CD8-positive, alpha-beta memory T cell (primary cell): ENCODE data around the gene SH3BP1. TPM values are rescaled to one million over a fixed set of nuclear protein-coding genes. Genes with fewer than 3 reads are reported as not detected.
A peak's percentile ranks its signal among the peaks of the same experiment; 100 is the strongest.
"Not testable (repeated sequence)": the region's sequence is repeated elsewhere in the genome, so short reads cannot be mapped to it uniquely, and the experiment has no call there.

Source experiments
- CTCF ChIA-PET: fragments of 350-600 bp; sonication (Branson Sonifier 250); formaldehyde crosslinking; loops from one replicate; lab custom pipeline; 2021; ENCODE audit warnings: antibody characterized with exemption; lab: Charles Lee
- POLR2A ChIA-PET: fragments of 350-600 bp; sonication (Branson Sonifier 250); formaldehyde crosslinking; loops from one replicate; lab custom pipeline; 2021; ENCODE audit warnings: antibody characterized with exemption; lab: Charles Lee
- DNase-seq, 5 donors: peaks; one replicate each; pipeline versions ENCODE4 v3.0.0 to v3.0.0-alpha.2; 2020 to 2022; ENCODE audit warnings: mixed read lengths in 1 of 5
- H3K27ac ChIP-seq: one replicate; pipeline ENCODE4 v1.7.0; 2013; ENCODE audit warnings: low read depth, mild to moderate bottlenecking, low read length, moderate library complexity
- H3K27me3 ChIP-seq: 2 replicates; pipeline ENCODE4 v1.7.0; 2013; ENCODE audit warnings: low read length, mild to moderate bottlenecking; ENCODE audit not compliant: insufficient read depth, poor library complexity, severe bottlenecking
- H3K36me3 ChIP-seq: 2 replicates; pipeline ENCODE4 v1.7.0; 2013; ENCODE audit warnings: mild to moderate bottlenecking, low read length, moderate library complexity; ENCODE audit not compliant: insufficient read depth
- H3K4me1 ChIP-seq: 2 replicates; pipeline ENCODE4 v1.7.0; 2013; ENCODE audit warnings: mild to moderate bottlenecking, low read length, moderate library complexity; ENCODE audit not compliant: insufficient read depth
- H3K4me3 ChIP-seq: 2 replicates; pipeline ENCODE4 v1.7.0; 2013; ENCODE audit warnings: mild to moderate bottlenecking, low read length
- H3K9me3 ChIP-seq: 2 replicates; pipeline ENCODE4 v1.7.0; 2013; ENCODE audit warnings: mild to moderate bottlenecking, low read length
- H3K27ac Mint-ChIP-seq, 8 donors: one replicate each; pipeline ENCODE4 v1.8.0; 2020 to 2021; ENCODE audit warnings: mixed read lengths in 8 of 8, mild to moderate bottlenecking in 6 of 8, inconsistent platforms in 3 of 8, moderate library complexity in 3 of 8
- H3K27me3 Mint-ChIP-seq, 2 donors: one replicate each; pipeline ENCODE4 v1.8.0; 2020 to 2021; ENCODE audit warnings: mixed read lengths in 2 of 2, mild to moderate bottlenecking in 1 of 2, moderate library complexity in 1 of 2
- H3K36me3 Mint-ChIP-seq, 3 donors: one replicate each; pipeline ENCODE4 v1.8.0; 2020 to 2021; ENCODE audit warnings: mixed read lengths in 3 of 3, inconsistent platforms in 1 of 3, mild to moderate bottlenecking in 1 of 3
- H3K4me1 Mint-ChIP-seq, 3 donors: one replicate each; pipeline ENCODE4 v1.8.0; 2020 to 2021; ENCODE audit warnings: mixed read lengths in 3 of 3, inconsistent platforms in 1 of 3, mild to moderate bottlenecking in 1 of 3
- H3K4me3 Mint-ChIP-seq, 7 donors: one replicate each; pipeline ENCODE4 v1.8.0; 2020 to 2021; ENCODE audit warnings: mixed read lengths in 7 of 7, mild to moderate bottlenecking in 6 of 7, moderate library complexity in 4 of 7, inconsistent platforms in 2 of 7
- H3K9me3 Mint-ChIP-seq, 5 donors: one replicate each; pipeline ENCODE4 v1.8.0; 2020 to 2022; ENCODE audit warnings: mixed read lengths in 5 of 5, mild to moderate bottlenecking in 3 of 5, moderate library complexity in 2 of 5, inconsistent platforms in 1 of 5
- polyA plus RNA-seq: library from polyadenylated mRNA; unstranded; fragments of 300-500 nt; fragmentation: Illumina TruSeq; gene quantifications from one replicate; pipeline ENCODE4 v1.2.3, GENCODE V29; 2021
- total RNA-seq, 2 experiments: library from RNA; stranded (reverse); gene quantifications; one replicate each; pipeline ENCODE4 v1.2.3, GENCODE V29; 2021

The SH3BP1 gene
- total and polyA plus RNA-seq, 3 experiments from 2014 or later = 32.3 to 94.6 (median 93.1) TPM

- peak overlapping the region; percentile 89 to 98 (median 94) for H3K4me3 Mint-ChIP-seq
- H3K36me3 Mint-ChIP-seq = peaks cover 0 to 24% (median 0%) of the 10 kb centered on the region in 3 donors
- H3K4me1 Mint-ChIP-seq = peaks cover 42 to 60% (median 43%) of the 10 kb centered on the region in 3 donors
- peak overlapping the region; percentile 76 for H3K4me3 ChIP-seq
- no peaks in the 10 kb centered on the region for H3K27me3 ChIP-seq
- peak overlapping the region; percentile 88 to 96 (median 94) for H3K27ac Mint-ChIP-seq
- H3K9me3 Mint-ChIP-seq = no peaks in the 10 kb centered on the region
- no peaks in the 10 kb centered on the region for H3K9me3 ChIP-seq
- no peaks in the 10 kb centered on the region for H3K36me3 ChIP-seq
- H3K4me1 ChIP-seq = peaks cover 59% of the 10 kb centered on the region
- H3K27ac ChIP-seq = peak overlapping the region; percentile 86
- ChIA-PET POLR2A (interaction anchor here (0.6 to 2.7 kb wide), 13 partner anchors 11 to 124 kb away, joined by 3 to 19 read pairs (median 6); partner anchors contain the start of genes NOL12 and PDXP), CTCF (interaction anchor here (0.6 to 9.6 kb wide), 9 partner anchors 19 to 1528 kb away, joined by 3 to 70 read pairs (median 27); partner anchors contain the start of genes LGALS1, NOL12, PDXP and SH3BP1)
- DNase-seq = no peak
- H3K27me3 Mint-ChIP-seq = no peaks in the 10 kb centered on the region
Measured at GRCh38 chr22:37609240-37610152, 30.0 kb upstream of the SH3BP1 start.

- Mint-ChIP-seq H3K4me1 (peaks cover 37 to 55% (median 37%) of the 10 kb centered on the region in 3 donors), H3K27ac (peak overlapping the region in 6 of 8 donors; percentile 35 to 96 (median 92)), H3K4me3 (peak overlapping the region; percentile 45 to 98 (median 94)), H3K36me3 (peaks cover 0 to 29% (median 0%) of the 10 kb centered on the region in 3 donors)
- Histone ChIP-seq H3K4me1 (peaks cover 53% of the 10 kb centered on the region), H3K4me3 (peak overlapping the region; percentile 76), H3K27ac (peak overlapping the region; percentile 86)
- CTCF ChIA-PET = interaction anchor here (0.6 to 9.6 kb wide), 4 partner anchors 19 to 1528 kb away, joined by 3 to 70 read pairs (median 40); partner anchors contain the start of gene PDXP
- not testable (repeated sequence) for H3K27me3 ChIP-seq, H3K36me3 ChIP-seq, H3K27me3 Mint-ChIP-seq, H3K9me3 Mint-ChIP-seq, H3K9me3 ChIP-seq, DNase-seq
- POLR2A ChIA-PET = interaction anchor here (1.2 to 2.5 kb wide), 3 partner anchors 10 to 15 kb away, joined by 3 to 9 read pairs (median 5); no protein-coding TSS in a partner anchor
Measured at GRCh38 chr22:37610153-37610475, 29.4 kb upstream of the SH3BP1 start.

GRCh38 chr22:37610480-37611129 lies 28.9 kb upstream of the SH3BP1 start:
- H3K27ac Mint-ChIP-seq = peak overlapping the region in 5 of 8 donors; percentile 35 to 96 (median 58)

GRCh38 chr22:37611207-37611606 lies 28.3 kb upstream of the SH3BP1 start:
- H3K27me3 Mint-ChIP-seq = no peaks in the 10 kb centered on the region
- H3K27ac ChIP-seq = no peak overlapping the region

More at GRCh38 chr22:37610480-37611129, 28.9 kb upstream of the SH3BP1 start:
- Mint-ChIP-seq H3K36me3 (peaks cover 0 to 29% (median 0%) of the 10 kb centered on the region in 3 donors), H3K4me1 (peaks cover 32 to 50% (median 33%) of the 10 kb centered on the region in 3 donors), H3K4me3 (peak overlapping the region in 6 of 7 donors; percentile 45 to 98 (median 92)), H3K27me3 (no peaks in the 10 kb centered on the region), H3K9me3 (no peaks in the 10 kb centered on the region)
- Histone ChIP-seq H3K4me1 (peaks cover 48% of the 10 kb centered on the region), H3K36me3 (no peaks in the 10 kb centered on the region), H3K27ac (peak overlapping the region; percentile 86), H3K27me3 (no peaks in the 10 kb centered on the region), H3K4me3 (no peak overlapping the region), H3K9me3 (no peaks in the 10 kb centered on the region)
- ChIA-PET POLR2A (interaction anchor here (1.2 to 2.5 kb wide), 3 partner anchors 10 to 15 kb away, joined by 3 to 9 read pairs (median 5); no protein-coding TSS in a partner anchor), CTCF (interaction anchor here (1.4 to 9.6 kb wide), 4 partner anchors 20 to 48 kb away, joined by 5 to 70 read pairs (median 40); partner anchors contain the start of gene PDXP)
- DNase-seq = no peak

GRCh38 chr22:37616201-37617083 lies 23.0 kb upstream of the SH3BP1 start:
- ChIA-PET CTCF (interaction anchor here (1.4 to 2.6 kb wide), 3 partner anchors 9 to 65 kb away, joined by 4 to 15 read pairs (median 7); partner anchors contain the start of gene GGA1), POLR2A (interaction anchor here (0.6 to 1.7 kb wide), 2 partner anchors 8 to 11 kb away, joined by 3 to 4 read pairs; no protein-coding TSS in a partner anchor)
- H3K4me3 ChIP-seq = no peak overlapping the region
- Mint-ChIP-seq H3K4me3 (no peak overlapping the region), H3K4me1 (peaks cover 0 to 3% (median 0%) of the 10 kb centered on the region in 3 donors), H3K9me3 (no peaks in the 10 kb centered on the region), H3K27ac (no peak overlapping the region), H3K27me3 (no peaks in the 10 kb centered on the region), H3K36me3 (peaks cover 0 to 61% (median 0%) of the 10 kb centered on the region in 3 donors)
- peaks cover under 1% of the 10 kb centered on the region for H3K4me1 ChIP-seq
- peaks cover 19% of the 10 kb centered on the region for H3K36me3 ChIP-seq
- H3K9me3 ChIP-seq = no peaks in the 10 kb centered on the region
- no peaks in the 10 kb centered on the region for H3K27me3 ChIP-seq
- no peak for DNase-seq
- no peak overlapping the region for H3K27ac ChIP-seq

More at GRCh38 chr22:37611207-37611606, 28.3 kb upstream of the SH3BP1 start:
- H3K4me3 Mint-ChIP-seq = peak overlapping the region in 3 of 7 donors; percentile 38 to 98 (median 68)
- Histone ChIP-seq H3K36me3 (no peaks in the 10 kb centered on the region), H3K4me3 (no peak overlapping the region), H3K27me3 (no peaks in the 10 kb centered on the region), H3K9me3 (no peaks in the 10 kb centered on the region), H3K4me1 (peaks cover 42% of the 10 kb centered on the region)
- peaks cover 28 to 44% (median 28%) of the 10 kb centered on the region in 3 donors for H3K4me1 Mint-ChIP-seq
- peak overlapping the region in 1 of 8 donors; percentile 80 for H3K27ac Mint-ChIP-seq
- H3K9me3 Mint-ChIP-seq = no peaks in the 10 kb centered on the region
- H3K36me3 Mint-ChIP-seq = peaks cover 0 to 33% (median 0%) of the 10 kb centered on the region in 3 donors
- no peak for DNase-seq
- ChIA-PET POLR2A (no interaction called here), CTCF (interaction anchor here (0.9 to 1.9 kb wide), 3 partner anchors 13 to 34 kb away, joined by 3 to 5 read pairs (median 5); no protein-coding TSS in a partner anchor)

GRCh38 chr22:37617431-37617830 lies 22.0 kb upstream of the SH3BP1 start:
- no peak overlapping the region for H3K4me3 ChIP-seq
- no peaks in the 10 kb centered on the region for H3K9me3 ChIP-seq
- Mint-ChIP-seq H3K4me1 (peaks cover 0 to 3% (median 0%) of the 10 kb centered on the region in 3 donors), H3K27me3 (no peaks in the 10 kb centered on the region), H3K27ac (peak overlapping the region in 2 of 8 donors; percentile 33 to 36), H3K36me3 (peaks cover 0 to 66% (median 0%) of the 10 kb centered on the region in 3 donors), H3K9me3 (no peaks in the 10 kb centered on the region), H3K4me3 (no peak overlapping the region)
- CTCF ChIA-PET = interaction anchor here (1.3 to 4.9 kb wide), 4 partner anchors 9 to 64 kb away, joined by 4 to 28 read pairs (median 11); partner anchors contain the start of gene GGA1
- peaks cover 19% of the 10 kb centered on the region for H3K36me3 ChIP-seq
- POLR2A ChIA-PET = interaction anchor here (1.7 kb wide), 1 partner anchor 9 kb away, joined by 4 read pairs; no protein-coding TSS in a partner anchor
- no peak overlapping the region for H3K27ac ChIP-seq
- no peak for DNase-seq
- H3K4me1 ChIP-seq = no peaks in the 10 kb centered on the region
- H3K27me3 ChIP-seq = no peaks in the 10 kb centered on the region
